ENCODE results near the gene TNS3.

The TNS3 gene

GRCh38 chr7:47416492-47417480 lies 165.1 kb downstream of the TNS3 start:
- no peak for DNase-seq (ENCODE audit: low read depth)
- H3K4me3 ChIP-seq (ENCODE audit: low read depth, low read length), result no peak overlapping the region
- no peak for TF ChIP-seq CTCF (IDR thresholded peaks at IDR 0.05; ENCODE audit: low read depth, low read length, missing control alignments)

- no peak for DNase-seq (ENCODE audit: low read depth)
- no peak for TF ChIP-seq CTCF (IDR thresholded peaks at IDR 0.05; ENCODE audit: low read depth, low read length, missing control alignments)
- no peak overlapping the region for H3K4me3 ChIP-seq (ENCODE audit: low read depth, low read length)
Measured at GRCh38 chr7:47415318-47416212, 166.3 kb downstream of the TNS3 start.

DNA sequence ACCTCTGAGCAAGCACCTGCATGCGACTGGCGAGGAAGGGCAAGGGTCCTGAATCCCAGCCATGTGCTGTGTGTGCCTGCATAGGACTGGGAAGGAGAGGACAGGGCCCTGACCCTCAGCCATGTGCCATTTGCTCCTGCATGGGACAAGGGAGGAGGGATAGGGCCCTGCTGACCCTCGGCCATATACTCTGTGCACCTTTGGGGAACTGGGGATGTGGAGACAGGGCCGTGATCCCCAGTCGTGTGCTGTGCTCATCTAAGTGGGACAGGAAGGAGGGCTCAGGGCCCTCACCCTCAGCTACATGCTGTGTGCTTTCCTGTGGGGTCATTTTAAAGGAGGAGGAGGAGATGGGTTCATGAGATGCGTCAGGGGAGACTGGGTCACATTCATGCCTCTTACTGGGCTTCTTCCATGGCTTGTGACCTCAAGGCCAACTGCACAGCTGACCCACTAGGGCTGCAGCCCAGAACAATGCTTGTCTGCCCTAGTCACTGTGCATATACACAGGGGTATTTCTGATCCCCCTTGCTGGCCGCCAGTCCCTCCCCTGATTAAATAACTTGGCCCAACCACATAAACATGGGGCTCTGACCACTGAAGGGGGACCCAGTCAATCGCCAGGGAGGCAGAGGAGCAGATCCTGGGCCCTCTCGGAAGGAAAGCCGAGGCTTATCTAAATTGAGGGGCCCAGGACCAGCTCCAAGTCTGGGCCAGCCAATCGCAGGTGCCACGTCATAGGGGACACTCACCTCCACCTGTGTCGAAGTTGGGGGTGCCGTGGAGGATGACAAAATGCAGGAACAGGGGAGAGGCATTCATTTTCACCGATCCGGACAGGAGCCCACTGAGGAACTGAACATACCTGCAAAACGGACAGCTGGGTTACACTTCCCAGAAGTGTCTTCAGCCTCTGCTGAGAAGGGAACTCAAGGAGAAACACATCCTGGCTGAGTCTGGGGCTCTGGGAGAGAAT lies 167.3 kb downstream of the TNS3 start:
- no peak overlapping the region for H3K4me3 ChIP-seq (ENCODE audit: low read depth, low read length)
- DNase-seq (ENCODE audit: low read depth), result no peak
- no peak for TF ChIP-seq CTCF (IDR thresholded peaks at IDR 0.05; ENCODE audit: low read depth, low read length, missing control alignments)

DNA sequence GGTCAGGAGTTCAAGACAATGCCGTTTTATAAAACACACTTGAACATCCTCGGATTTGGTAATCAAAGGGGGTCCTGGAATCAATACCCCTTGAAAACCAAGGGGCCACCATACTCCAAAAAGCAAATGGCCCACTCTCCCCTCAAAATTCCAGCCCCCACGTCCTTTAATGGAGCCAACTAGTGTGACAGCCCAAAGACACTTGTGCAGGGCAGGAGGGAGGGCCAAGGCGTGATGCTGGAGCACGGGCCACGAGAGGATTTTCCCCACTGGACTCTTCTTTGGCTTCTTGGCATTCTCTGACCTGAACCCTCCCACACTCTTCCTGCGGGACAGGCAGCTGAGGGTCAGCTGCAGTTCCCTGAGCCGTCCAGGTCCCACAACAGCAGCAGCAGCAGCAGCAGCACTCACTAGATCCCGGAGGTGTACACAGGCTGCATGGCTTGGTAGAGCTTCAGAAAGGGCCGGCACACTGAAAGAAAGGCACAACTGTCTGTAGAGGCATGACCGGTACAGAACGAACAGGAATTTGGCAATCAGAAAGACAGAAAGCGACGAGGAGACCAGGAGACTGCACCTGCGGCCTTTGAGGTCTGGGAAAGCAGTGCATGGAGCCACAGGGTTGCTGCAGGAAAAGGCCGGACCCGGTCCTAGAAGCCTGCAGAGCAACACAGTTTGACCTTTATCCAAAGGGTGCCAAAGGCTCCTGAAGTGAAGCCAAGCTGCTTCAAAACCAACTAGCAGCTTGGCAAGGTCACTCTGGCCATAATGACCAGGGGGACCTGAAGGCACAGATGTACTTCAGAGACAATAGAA lies 168.2 kb downstream of the TNS3 start:
- DNase-seq (ENCODE audit: low read depth), result no peak
- no peak for TF ChIP-seq CTCF (IDR thresholded peaks at IDR 0.05; ENCODE audit: low read depth, low read length, missing control alignments)
- H3K4me3 ChIP-seq (ENCODE audit: low read depth, low read length), result no peak overlapping the region

DNA sequence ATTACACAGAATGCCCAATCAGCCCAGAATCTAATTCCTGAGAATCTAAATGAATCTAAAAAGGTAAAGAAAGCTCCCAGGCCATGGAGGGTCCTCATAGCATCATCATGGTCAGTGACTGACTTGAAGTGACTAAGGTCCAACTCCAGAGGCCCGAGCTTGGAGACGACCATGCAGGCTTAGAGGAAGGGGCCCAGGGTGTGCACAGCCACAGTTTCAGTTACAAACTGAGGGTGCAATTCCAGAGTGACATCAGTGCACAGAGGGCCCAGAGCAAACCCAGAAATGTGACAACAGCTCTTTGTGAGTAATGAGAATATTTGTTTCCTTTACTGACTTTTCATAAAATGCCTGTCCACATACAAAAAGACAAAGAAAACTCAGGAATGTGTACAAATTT lies 170.0 kb downstream of the TNS3 start:
- TF ChIP-seq CTCF (IDR thresholded peaks at IDR 0.05; ENCODE audit: low read depth, low read length, missing control alignments), result no peak
- no peak for DNase-seq (ENCODE audit: low read depth)
- H3K4me3 ChIP-seq (ENCODE audit: low read depth, low read length), result no peak overlapping the region
